Stimulated activated CD4-positive, alpha-beta T cell treated with anti-CD3 and anti-CD28 coated beads, Interleukin-15, amount 100 ng/mL, for 24 hours (primary cell): ENCODE results near the gene ADAM11.

Experiments
- DNase-seq: peaks from one replicate; pipeline ENCODE4 v3.0.0-alpha.2; 2020

The ADAM11 gene

DNA sequence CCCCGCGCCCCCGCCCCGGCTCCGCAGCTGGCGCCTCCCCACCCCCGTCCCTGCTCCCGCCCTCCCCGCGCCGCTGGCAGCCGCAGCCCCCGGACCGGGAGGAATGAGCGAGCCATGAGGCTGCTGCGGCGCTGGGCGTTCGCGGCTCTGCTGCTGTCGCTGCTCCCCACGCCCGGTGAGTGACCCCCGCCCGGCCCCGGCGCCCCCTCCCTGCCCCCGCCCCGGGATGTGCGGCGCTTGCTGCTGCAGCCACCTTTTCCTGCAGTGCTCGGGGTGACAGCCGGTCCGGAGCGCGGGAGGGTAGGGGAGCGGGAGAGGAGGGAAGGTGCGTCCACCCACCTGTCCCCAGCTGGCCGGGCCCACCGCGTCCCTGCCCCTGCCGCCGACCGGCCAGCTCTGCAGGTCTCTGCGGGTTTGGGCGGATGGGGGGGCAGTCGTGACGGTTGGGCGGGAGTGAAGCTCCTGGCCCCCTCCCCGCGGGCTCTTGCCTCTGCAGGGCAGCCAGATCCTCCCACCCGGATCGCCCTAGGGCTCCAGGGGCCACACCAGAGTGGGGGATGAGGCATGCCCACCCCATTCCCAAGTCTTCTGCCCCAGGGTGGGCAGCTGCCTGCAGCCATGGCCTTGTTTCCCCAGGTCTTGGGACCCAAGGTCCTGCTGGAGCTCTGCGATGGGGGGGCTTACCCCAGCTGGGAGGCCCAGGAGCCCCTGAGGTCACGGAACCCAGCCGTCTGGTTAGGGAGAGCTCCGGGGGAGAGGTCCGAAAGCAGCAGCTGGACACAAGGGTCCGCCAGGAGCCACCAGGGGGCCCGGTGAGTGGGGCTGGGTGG lies 513 bp downstream of the ADAM11 start:
- peak; percentile 15 for DNase-seq

GRCh38 chr17:44759916-44760243 lies 1.1 kb downstream of the ADAM11 start:
- DNase-seq: no peak

DNA sequence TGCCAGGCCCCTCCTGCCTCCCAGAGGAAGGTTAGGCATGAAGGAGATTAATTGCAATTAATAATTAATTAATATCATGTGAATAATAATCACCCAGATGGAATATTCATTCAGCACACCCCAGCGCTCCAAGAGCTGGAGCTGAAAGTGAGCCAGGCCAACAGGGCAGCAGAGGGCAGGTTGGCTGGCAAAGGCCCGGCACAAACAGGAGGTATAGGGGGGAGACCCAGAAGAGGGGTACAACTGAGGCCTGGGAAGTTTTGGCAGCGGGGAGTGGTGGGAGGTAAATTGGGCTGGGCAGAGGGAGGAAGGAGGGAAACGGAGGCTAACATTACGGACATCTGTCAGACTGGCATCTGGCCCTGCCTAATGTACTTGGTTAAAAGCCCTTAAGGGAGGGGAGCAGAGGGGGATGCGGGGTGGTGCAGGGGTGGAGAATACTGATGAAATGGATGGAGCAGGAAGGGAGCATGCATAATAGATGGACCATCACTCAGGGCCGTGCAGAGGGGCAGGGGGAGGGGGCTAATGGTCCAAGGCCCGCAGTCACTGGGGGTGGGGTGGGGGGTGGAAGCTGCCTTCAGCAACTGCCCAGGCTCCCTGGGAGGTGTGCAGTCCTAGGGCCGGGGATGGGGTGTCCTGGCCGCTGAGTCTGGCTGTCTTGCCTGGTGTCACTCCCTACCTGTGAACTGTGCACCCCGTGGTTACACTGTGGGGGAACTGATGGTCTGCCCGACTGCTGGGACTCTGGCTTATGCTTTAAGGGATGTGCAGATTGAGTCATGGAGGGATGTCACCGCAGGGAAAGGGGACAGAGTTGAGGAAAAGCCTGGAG lies 1.9 kb downstream of the ADAM11 start:
- no peak for DNase-seq

DNA sequence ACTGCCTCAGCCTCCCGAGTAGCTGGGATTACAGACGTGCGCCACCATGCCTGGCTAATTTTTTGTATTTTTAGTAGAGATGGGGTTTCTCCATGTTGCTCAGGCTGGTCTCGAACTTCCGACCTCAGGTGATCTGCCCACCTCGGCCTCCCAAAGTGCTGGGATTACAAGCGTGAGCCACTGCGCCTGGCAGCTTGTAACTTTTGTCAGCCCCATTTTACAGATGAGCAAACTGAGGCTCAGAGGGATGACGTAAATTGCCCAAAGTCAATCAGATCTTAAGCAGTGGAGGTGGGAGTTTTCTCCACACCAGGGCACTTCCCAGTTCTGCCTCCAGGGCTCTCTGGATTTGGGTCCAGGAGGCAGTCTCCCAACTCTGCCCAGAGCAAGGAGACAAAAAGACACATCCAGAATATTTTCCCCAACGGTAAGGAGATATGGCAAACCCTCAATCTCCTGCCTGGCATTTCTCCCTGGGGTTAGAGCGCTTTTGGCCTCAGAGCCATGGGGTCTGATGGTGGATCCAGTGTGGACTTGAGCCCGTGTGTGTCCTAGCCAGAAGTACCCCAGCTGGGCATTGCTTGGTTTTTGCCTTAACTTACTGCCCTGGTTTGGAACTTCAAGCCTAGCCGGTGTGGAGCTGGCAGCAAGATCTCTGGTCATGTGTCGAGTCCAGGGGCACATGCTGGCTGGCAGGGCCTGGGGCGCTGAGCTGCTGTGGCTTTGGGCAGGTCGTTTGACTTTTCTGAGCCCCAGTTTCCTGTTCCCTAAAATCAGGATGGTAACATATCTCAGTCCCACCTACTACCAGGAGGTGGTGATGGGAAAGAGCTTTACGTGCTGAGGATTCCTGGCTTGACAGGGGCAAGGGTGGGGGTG lies 3.4 kb downstream of the ADAM11 start:
- DNase-seq: no peak

DNA sequence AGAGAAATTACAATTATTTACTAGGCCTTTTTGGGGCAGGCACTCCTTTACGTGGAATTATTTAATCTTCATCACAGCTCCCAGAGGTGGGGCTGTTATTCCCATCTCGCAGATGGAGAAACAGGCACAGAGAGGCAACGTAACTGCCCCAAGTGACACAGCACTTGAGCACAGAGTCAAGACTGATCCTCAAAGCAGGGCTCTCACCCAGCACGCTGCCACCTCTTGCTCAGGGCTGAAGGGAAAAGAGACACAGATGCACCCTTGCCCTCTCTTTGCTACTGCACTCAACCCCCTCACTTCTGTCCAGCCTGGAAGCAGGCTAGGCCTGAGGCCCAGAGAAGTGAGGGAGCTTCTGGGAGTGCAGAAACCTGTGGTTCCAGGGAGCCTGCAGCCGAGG lies 4.4 kb downstream of the ADAM11 start:
- no peak for DNase-seq

GRCh38 chr17:44765965-44766364 lies 7.2 kb downstream of the ADAM11 start:
- DNase-seq: no peak

- no peak for DNase-seq
Measured at GRCh38 chr17:44766409-44767038, 7.7 kb downstream of the ADAM11 start.

- DNase-seq: no peak
Measured at GRCh38 chr17:44767493-44767892, 8.7 kb downstream of the ADAM11 start.

DNA sequence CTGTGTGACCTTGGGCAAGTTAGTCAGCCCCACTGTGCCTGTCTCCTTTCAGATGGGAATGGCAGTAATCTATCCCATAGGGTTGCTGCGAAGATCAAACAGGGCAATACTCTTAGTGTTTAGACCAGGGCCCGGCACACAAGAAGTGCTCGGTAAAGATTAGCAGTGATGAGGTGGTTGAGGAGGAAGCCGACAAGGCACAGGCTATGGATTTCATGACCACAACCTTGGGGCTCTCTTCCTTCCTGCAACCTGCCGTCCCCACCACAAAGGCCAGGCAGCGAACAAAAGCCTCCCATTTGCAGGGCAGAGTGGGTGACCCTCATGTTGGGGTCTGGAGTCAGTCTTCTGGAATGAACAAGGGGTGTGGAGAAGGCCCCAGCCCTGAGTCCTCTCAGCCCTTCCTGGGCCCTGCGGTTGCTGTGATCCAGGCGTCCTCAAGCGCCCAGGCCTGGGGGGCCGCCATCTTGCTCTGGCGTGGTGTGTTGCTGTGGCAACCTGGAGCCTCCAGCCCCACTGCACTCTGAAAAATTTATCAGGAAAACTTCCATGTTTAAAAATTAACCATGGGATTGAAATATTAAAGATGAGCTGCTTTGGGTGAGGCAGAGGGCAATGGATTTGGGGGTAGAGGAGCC lies 9.8 kb downstream of the ADAM11 start:
- DNase-seq: no peak

GRCh38 chr17:44769230-44769629 lies 10.4 kb downstream of the ADAM11 start:
- DNase-seq: no peak

DNA sequence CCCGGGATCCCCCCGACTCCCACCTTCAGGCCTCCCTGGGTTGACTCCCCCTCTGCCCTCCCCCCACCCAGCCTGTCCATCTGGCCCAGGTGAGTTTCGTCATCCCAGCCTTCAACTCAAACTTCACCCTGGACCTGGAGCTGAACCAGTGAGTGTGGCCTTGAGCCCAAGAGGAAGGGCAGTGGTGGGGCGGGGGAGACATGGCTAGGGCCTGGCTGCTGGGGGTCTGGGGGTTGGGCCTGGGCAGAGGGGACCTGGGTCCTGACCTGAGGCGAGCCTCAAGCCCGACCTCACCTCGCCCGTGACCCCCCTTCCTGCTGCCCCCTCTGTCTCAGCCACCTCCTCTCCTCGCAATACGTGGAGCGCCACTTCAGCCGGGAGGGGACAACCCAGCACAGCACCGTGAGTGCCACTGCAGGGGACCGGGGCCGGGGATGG lies 10.9 kb downstream of the ADAM11 start:
- no peak for DNase-seq

GRCh38 chr17:44770166-44770925 lies 11.6 kb downstream of the ADAM11 start:
- DNase-seq: no peak

DNA sequence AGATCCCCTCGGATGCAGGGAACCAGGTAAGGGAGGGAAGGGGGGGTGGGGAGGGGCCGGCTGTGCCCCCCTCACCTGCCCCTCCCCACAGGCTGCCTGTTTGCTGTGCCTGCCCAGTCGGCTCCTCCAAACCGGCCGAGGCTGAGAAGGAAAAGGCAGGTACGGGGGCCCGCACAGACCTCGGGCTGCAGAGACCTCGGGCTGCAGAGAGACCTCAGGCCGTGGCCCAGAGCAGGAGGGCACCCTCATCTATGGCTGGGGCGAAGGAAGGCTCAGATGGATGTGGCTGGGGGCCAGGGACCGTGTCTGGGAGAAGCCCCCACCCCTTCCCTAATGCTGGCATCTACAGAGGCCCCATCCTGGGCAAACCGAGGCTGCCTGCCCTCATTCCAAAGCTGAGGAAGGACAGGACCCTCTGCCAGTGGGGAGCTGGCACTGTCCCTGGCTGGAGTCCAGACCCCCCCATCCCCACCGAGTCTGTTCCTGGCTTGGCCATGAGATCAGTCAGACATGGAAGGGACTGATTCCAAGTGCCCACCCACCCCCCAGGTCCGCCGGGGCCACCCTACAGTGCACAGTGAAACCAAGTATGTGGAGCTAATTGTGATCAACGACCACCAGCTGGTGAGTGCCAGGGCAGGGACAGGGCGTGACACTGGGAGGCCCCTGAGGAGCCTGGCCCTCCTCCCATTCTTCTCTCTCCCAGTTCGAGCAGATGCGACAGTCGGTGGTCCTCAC lies 13.7 kb downstream of the ADAM11 start:
- no peak for DNase-seq

DNA sequence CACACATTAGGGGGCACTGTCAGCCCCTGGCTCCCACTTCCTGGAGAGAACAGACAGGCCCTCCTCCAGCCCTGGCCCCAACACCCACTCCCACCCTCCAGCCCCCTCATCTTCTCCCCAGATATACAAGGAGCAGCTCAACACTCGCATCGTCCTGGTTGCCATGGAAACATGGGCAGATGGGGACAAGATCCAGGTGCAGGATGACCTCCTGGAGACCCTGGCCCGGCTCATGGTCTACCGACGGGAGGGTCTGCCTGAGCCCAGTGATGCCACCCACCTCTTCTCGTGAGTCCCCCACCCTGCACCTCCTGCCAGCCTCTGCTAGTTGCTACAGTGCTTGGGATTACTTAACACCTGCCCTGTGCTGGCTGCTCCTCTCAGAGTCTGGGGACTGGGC lies 14.4 kb downstream of the ADAM11 start:
- DNase-seq: no peak

DNA sequence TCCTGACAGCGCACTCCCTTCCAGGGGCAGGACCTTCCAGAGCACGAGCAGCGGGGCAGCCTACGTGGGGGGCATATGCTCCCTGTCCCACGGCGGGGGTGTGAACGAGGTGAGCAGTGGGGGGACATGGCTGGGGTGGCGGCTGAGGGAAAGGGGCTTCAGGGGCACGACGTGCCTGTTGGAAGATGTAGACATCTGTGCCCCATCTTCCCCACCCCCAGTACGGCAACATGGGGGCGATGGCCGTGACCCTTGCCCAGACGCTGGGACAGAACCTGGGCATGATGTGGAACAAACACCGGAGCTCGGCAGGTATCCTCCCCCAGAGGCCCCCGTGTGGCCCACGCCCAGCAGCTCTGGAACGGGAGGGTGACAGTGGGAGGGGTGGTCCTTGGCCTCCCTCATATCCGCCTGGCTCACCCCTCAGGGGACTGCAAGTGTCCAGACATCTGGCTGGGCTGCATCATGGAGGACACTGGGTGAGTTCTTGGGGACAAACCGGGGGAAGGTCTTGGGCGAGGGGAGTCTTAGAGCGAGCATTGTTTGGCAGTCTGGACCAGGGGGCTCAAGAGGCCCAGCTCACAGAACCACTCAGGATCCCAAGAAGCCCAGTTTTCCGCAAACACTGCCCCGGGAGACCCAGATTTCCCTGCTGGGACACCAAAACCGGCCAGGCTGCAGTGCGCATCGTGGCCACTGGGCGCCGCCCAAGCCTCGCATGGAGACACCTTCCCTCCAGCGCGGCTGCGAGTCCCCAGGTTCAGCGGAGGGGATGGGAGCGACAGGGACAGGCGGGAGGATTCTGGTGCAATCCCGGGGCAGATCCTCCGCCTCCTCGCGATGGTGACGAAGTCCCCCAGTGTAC lies 15.7 kb downstream of the ADAM11 start:
- DNase-seq: peak; percentile 95

- DNase-seq: peak; percentile 99
Measured at GRCh38 chr17:44775136-44775837, 16.5 kb downstream of the ADAM11 start.

- no peak for DNase-seq
Measured at GRCh38 chr17:44775838-44776621, 17.2 kb downstream of the ADAM11 start.
